Measurements from ENCODE around the gene PRPF6. TPM values are rescaled to one million over a fixed set of nuclear protein-coding genes. Genes with fewer than 3 reads are reported as not detected.

The PRPF6 gene
- total RNA-seq, 1 donor from 2014 or later, result 71.9 TPM

DNA sequence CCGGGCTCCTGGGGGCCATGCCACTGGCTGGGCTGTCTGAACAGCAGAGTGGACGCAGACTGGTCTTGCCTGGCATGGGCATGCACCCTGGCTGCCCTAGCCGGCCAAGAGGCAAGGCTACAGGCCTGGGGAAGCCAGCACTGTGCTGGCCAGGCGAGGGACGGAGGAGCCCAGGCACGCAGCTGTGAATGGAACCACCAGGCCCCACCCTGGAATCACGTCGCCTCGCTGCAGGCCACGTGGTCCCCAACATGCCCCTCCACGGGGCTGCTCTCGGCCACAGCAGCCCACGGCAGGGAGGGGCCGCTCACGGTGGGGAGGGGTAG lies 28.8 kb upstream of the PRPF6 start:
- H3K4me1 Mint-ChIP-seq (ENCODE audit: unreplicated experiment), result peaks cover 52% of the 10 kb centered on the region
- no peak for DNase-seq (ENCODE audit: extremely low spot score, unreplicated experiment)
- H3K27me3 Mint-ChIP-seq (ENCODE audit: unreplicated experiment), result no peaks in the 10 kb centered on the region
- TF ChIP-seq, protein P1, sequence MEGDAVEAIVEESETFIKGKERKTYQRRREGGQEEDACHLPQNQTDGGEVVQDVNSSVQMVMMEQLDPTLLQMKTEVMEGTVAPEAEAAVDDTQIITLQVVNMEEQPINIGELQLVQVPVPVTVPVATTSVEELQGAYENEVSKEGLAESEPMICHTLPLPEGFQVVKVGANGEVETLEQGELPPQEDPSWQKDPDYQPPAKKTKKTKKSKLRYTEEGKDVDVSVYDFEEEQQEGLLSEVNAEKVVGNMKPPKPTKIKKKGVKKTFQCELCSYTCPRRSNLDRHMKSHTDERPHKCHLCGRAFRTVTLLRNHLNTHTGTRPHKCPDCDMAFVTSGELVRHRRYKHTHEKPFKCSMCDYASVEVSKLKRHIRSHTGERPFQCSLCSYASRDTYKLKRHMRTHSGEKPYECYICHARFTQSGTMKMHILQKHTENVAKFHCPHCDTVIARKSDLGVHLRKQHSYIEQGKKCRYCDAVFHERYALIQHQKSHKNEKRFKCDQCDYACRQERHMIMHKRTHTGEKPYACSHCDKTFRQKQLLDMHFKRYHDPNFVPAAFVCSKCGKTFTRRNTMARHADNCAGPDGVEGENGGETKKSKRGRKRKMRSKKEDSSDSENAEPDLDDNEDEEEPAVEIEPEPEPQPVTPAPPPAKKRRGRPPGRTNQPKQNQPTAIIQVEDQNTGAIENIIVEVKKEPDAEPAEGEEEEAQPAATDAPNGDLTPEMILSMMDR (IDR thresholded peaks at IDR 0.05), result no peak
- H3K27ac Mint-ChIP-seq (ENCODE audit: unreplicated experiment), result no peak overlapping the region
- H3K36me3 Mint-ChIP-seq (ENCODE audit: unreplicated experiment), result no peaks in the 10 kb centered on the region
- H3K4me3 Mint-ChIP-seq (ENCODE audit: unreplicated experiment), result no peak overlapping the region
- no peaks in the 10 kb centered on the region for H3K9me3 Mint-ChIP-seq (ENCODE audit: unreplicated experiment)

DNA sequence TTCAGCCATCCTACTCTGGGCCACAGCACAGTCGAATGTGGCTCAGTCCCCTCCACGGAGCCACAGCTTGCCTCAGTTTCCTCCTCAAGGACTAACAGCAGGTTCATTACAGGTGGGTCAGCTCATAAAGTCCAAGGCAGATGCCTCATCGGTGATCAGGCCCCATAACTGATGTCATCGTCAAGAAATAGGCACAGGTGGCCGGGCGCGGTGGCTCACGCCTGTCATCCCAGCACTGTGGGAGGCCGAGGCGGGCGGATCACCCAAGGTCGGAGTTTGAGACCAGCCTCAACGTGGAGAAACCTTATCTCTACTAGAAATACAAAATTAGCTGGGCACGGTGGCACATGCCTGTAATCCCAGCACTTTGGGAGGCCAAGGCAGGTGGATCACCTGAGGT lies 28.2 kb upstream of the PRPF6 start:
- Mint-ChIP-seq H3K4me3 (ENCODE audit: unreplicated experiment) (no peak overlapping the region), H3K4me1 (ENCODE audit: unreplicated experiment) (peaks cover 52% of the 10 kb centered on the region), H3K27ac (ENCODE audit: unreplicated experiment) (no peak overlapping the region), H3K9me3 (ENCODE audit: unreplicated experiment) (no peaks in the 10 kb centered on the region), H3K36me3 (ENCODE audit: unreplicated experiment) (no peaks in the 10 kb centered on the region), H3K27me3 (ENCODE audit: unreplicated experiment) (no peaks in the 10 kb centered on the region)
- TF ChIP-seq, protein P1 (IDR thresholded peaks at IDR 0.05), result no peak
- DNase-seq (ENCODE audit: extremely low spot score, unreplicated experiment), result no peak

DNA sequence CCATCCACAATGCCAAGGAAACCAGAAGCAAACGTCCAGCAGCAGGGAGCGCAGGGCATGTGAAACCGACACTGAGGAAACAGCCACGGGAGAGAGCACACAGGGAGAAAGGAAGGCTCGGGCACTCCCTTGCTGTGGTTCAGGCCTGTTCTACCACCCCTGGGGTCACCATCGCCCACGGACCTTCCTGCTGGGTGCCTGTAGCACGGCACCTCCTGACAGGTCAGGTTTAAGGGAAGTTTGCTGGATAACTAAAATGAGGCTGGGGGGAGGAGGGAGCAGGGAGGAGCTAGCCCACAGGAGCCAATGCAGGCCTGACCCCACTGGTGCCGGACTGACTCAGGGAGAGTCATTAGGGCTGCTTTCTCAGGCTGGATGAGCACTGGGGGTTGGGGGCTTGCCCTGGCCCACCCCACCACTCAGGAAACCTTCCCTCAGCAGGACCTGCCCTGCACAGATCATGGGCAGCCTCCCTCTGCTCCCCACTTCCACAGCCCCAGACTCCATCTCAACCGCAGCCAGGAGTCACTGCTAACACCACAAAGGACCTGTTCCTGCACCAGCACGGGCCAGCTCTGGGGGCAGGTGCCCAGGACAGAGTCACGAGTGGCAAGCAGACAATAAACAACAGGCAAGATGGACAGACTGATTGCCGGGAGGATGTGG lies 27.0 kb upstream of the PRPF6 start:
- no peak for DNase-seq (ENCODE audit: extremely low spot score, unreplicated experiment)
- Mint-ChIP-seq H3K4me3 (ENCODE audit: unreplicated experiment) (peak overlapping the region; percentile 81), H3K9me3 (ENCODE audit: unreplicated experiment) (no peaks in the 10 kb centered on the region), H3K4me1 (ENCODE audit: unreplicated experiment) (peaks cover 48% of the 10 kb centered on the region), H3K36me3 (ENCODE audit: unreplicated experiment) (peaks cover under 1% of the 10 kb centered on the region), H3K27me3 (ENCODE audit: unreplicated experiment) (no peaks in the 10 kb centered on the region), H3K27ac (ENCODE audit: unreplicated experiment) (peak overlapping the region; percentile 57)
- TF ChIP-seq, protein P1 (IDR thresholded peaks at IDR 0.05), result no peak

- H3K4me3 Mint-ChIP-seq (ENCODE audit: unreplicated experiment), result peak overlapping the region; percentile 81
- DNase-seq (ENCODE audit: extremely low spot score, unreplicated experiment), result no peak
- no peaks in the 10 kb centered on the region for H3K9me3 Mint-ChIP-seq (ENCODE audit: unreplicated experiment)
- H3K27ac Mint-ChIP-seq (ENCODE audit: unreplicated experiment), result peak overlapping the region; percentile 50
- H3K4me1 Mint-ChIP-seq (ENCODE audit: unreplicated experiment), result peaks cover 40% of the 10 kb centered on the region
- H3K27me3 Mint-ChIP-seq (ENCODE audit: unreplicated experiment), result no peaks in the 10 kb centered on the region
- TF ChIP-seq, protein P1 (IDR thresholded peaks at IDR 0.05), result peak; percentile 39
- peaks cover 5% of the 10 kb centered on the region for H3K36me3 Mint-ChIP-seq (ENCODE audit: unreplicated experiment)
Measured at GRCh38 chr20:63955281-63955826, 25.6 kb upstream of the PRPF6 start.

DNA sequence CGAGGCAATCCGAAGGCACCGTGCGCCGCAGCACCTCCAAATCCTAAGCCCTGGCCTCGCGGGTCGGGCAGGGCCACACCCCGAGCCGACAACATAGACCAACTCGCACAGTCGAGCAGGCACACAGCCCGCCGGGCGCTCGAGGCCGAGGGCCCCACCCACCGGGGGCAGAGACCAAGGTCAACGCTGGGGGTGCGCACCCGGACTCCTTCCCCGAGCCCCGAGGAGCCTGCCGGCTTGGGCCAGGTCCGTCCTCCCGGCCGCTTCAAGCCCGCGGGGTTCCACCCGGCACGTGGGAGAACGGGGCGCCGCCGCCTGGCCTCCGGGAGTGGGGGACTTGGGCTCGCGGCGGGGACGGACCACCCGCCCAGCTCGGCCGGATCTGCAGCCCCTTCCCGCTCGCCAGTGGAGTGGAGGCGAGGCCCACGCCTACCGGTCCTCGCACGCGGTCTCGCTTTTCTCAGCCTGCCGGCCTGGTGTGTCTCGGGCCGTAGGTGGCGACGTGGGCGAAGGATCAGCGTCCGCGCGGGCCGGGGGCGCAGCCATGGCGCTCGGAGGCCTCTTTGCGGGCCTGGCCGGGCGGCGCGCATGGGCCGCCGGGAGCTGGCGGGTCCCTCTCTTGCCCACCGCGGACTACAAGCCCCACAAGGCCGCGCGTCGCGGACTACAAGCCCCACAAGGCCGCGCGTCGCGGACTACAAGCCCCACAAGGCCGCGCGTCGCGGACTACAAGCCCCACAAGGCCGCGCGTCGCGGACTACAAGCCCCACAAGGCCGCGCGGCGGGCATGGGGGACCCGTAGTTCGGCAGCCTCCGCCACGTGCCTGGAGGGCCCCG lies 24.9 kb upstream of the PRPF6 start, which contains the start of gene UCKL1:
Gene UCKL1, minus strand, starts transcription at position 590 of the 837 bp plus-strand sequence. Its CDS starts 44 bp downstream, at position 546.
- Mint-ChIP-seq H3K9me3 (ENCODE audit: unreplicated experiment) (no peaks in the 10 kb centered on the region), H3K36me3 (ENCODE audit: unreplicated experiment) (peaks cover 5% of the 10 kb centered on the region), H3K4me1 (ENCODE audit: unreplicated experiment) (peaks cover 39% of the 10 kb centered on the region), H3K27ac (ENCODE audit: unreplicated experiment) (peak within 1 kb of the TSS; percentile 72), H3K27me3 (ENCODE audit: unreplicated experiment) (no peaks in the 10 kb centered on the region), H3K4me3 (ENCODE audit: unreplicated experiment) (peak within 1 kb of the TSS; percentile 81)
- TF ChIP-seq, protein P1 (IDR thresholded peaks at IDR 0.05), result peak; percentile 2
- DNase-seq (ENCODE audit: extremely low spot score, unreplicated experiment), result peak; percentile 97
